ENCODE data around the gene RHO.

DNA sequence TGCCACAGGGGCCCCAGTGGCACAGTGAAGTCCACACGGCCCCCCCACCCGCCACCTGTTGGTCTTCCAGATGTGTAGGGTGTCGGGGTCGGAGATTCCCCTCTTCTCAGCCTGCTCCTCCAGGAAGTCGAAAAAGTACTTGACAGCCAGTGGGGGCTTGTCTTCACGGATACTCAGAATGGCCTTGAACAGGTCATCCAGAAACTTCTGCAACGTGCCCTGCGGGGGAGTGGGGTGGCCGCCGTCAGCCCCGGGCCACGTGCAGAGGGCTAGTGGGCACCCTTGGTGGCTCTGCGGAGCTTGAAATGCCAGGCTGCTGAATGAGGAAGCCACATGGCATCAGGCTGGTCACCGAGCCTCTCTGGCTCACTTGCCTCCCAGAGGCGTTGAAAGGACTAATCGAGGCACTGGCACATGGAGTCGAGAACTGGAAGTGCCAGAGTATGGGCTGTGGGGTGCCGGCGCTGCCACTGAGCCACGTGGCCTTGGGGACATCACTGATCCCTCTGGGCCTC is 31.2 kb downstream of the RHO start:
- TF ChIP-seq HMGA2 (CRISPR knock-in tag; IDR thresholded peaks at IDR 0.05), result no peak
- no peak for TF ChIP-seq ESRRA (CRISPR knock-in tag; IDR thresholded peaks at IDR 0.05; ENCODE audit: borderline replicate concordance)
- TF ChIP-seq, protein P1, sequence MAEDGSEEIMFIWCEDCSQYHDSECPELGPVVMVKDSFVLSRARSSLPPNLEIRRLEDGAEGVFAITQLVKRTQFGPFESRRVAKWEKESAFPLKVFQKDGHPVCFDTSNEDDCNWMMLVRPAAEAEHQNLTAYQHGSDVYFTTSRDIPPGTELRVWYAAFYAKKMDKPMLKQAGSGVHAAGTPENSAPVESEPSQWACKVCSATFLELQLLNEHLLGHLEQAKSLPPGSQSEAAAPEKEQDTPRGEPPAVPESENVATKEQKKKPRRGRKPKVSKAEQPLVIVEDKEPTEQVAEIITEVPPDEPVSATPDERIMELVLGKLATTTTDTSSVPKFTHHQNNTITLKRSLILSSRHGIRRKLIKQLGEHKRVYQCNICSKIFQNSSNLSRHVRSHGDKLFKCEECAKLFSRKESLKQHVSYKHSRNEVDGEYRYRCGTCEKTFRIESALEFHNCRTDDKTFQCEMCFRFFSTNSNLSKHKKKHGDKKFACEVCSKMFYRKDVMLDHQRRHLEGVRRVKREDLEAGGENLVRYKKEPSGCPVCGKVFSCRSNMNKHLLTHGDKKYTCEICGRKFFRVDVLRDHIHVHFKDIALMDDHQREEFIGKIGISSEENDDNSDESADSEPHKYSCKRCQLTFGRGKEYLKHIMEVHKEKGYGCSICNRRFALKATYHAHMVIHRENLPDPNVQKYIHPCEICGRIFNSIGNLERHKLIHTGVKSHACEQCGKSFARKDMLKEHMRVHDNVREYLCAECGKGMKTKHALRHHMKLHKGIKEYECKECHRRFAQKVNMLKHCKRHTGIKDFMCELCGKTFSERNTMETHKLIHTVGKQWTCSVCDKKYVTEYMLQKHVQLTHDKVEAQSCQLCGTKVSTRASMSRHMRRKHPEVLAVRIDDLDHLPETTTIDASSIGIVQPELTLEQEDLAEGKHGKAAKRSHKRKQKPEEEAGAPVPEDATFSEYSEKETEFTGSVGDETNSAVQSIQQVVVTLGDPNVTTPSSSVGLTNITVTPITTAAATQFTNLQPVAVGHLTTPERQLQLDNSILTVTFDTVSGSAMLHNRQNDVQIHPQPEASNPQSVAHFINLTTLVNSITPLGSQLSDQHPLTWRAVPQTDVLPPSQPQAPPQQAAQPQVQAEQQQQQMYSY (CRISPR knock-in tag; IDR thresholded peaks at IDR 0.05), result no peak
- TF ChIP-seq, protein P2, sequence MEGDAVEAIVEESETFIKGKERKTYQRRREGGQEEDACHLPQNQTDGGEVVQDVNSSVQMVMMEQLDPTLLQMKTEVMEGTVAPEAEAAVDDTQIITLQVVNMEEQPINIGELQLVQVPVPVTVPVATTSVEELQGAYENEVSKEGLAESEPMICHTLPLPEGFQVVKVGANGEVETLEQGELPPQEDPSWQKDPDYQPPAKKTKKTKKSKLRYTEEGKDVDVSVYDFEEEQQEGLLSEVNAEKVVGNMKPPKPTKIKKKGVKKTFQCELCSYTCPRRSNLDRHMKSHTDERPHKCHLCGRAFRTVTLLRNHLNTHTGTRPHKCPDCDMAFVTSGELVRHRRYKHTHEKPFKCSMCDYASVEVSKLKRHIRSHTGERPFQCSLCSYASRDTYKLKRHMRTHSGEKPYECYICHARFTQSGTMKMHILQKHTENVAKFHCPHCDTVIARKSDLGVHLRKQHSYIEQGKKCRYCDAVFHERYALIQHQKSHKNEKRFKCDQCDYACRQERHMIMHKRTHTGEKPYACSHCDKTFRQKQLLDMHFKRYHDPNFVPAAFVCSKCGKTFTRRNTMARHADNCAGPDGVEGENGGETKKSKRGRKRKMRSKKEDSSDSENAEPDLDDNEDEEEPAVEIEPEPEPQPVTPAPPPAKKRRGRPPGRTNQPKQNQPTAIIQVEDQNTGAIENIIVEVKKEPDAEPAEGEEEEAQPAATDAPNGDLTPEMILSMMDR (IDR thresholded peaks at IDR 0.05), result no peak
- no peak for TF ChIP-seq ZNF121 (CRISPR knock-in tag; IDR thresholded peaks at IDR 0.05)
- TF ChIP-seq, protein P3, sequence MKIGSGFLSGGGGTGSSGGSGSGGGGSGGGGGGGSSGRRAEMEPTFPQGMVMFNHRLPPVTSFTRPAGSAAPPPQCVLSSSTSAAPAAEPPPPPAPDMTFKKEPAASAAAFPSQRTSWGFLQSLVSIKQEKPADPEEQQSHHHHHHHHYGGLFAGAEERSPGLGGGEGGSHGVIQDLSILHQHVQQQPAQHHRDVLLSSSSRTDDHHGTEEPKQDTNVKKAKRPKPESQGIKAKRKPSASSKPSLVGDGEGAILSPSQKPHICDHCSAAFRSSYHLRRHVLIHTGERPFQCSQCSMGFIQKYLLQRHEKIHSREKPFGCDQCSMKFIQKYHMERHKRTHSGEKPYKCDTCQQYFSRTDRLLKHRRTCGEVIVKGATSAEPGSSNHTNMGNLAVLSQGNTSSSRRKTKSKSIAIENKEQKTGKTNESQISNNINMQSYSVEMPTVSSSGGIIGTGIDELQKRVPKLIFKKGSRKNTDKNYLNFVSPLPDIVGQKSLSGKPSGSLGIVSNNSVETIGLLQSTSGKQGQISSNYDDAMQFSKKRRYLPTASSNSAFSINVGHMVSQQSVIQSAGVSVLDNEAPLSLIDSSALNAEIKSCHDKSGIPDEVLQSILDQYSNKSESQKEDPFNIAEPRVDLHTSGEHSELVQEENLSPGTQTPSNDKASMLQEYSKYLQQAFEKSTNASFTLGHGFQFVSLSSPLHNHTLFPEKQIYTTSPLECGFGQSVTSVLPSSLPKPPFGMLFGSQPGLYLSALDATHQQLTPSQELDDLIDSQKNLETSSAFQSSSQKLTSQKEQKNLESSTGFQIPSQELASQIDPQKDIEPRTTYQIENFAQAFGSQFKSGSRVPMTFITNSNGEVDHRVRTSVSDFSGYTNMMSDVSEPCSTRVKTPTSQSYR (CRISPR knock-in tag; IDR thresholded peaks at IDR 0.05), result no peak
- TF ChIP-seq ELF4 (CRISPR knock-in tag; IDR thresholded peaks at IDR 0.05; ENCODE audit: low read depth), result no peak
- TF ChIP-seq IRF2 (CRISPR knock-in tag; IDR thresholded peaks at IDR 0.05; ENCODE audit: borderline replicate concordance, low read depth), result no peak
- TF ChIP-seq, protein P4, sequence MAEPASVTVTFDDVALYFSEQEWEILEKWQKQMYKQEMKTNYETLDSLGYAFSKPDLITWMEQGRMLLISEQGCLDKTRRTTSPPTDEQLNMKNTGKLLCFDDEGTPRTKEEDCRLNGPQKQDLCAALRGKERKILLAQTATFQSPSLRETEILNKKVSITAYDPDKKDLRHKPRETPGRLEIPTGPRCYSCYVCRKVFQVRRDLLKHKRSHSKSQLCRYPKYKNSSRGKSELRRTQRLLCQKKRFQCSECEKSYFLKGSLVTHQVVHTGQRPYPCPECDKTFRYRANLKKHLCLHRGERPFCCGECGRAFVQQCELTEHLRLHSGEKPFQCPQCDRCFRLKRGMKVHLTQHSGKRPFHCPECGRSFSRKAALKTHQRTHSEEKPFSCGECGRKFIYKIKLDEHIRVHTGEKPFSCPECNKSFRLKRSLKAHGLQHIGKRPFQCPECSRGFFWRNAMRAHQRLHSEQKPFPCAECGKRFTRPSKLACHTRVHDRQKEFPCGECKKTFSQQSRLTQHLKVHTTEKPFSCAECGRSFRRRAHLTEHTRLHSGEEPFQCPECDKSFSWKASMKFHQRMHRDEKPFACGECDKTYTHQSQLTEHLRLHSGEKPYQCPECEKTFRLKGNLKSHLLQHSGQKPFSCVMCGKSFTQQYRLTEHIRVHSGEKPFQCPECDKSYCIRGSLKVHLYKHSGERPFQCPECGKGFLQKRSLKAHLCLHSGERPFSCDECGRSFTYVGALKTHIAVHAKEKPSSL (CRISPR knock-in tag; conservative IDR thresholded peaks at IDR 0.05), result no peak
- TF ChIP-seq CREM (CRISPR knock-in tag; IDR thresholded peaks at IDR 0.05), result no peak
- TF ChIP-seq ZNF263 (CRISPR knock-in tag; IDR thresholded peaks at IDR 0.05; ENCODE audit: low read depth), result no peak

Measured in WTC11 (cell line).